CD4-positive, alpha-beta T cell (primary cell): ENCODE results near the gene FMO1. TPM values are rescaled to one million over a fixed set of nuclear protein-coding genes. Genes with fewer than 3 reads are reported as not detected.

Experiments used
- ATAC-seq: fragments of 200-7000 bp; cut with Tn5 transposase; one replicate; pipeline ENCODE4 v1.10.0; 2022; ENCODE audit warnings: mild to moderate bottlenecking; ENCODE audit not compliant: poor library complexity
- CTCF ChIA-PET: fragments of 350-600 bp; sonication (Branson Sonifier 250); formaldehyde crosslinking; loops from one replicate; lab custom pipeline; 2021; ENCODE audit warnings: antibody characterized with exemption, inconsistent platforms; lab: Charles Lee
- POLR2A ChIA-PET: fragments of 350-600 bp; sonication (Branson Sonifier 250); formaldehyde crosslinking; loops from one replicate; lab custom pipeline; 2021; ENCODE audit warnings: antibody characterized with exemption, inconsistent platforms; lab: Charles Lee
- DNase-seq, 14 experiments: peaks; one replicate each; pipeline ENCODE4 v3.0.0-alpha.2; 2013 to 2020; ENCODE audit warnings: mixed read lengths in 2 of 14
- H3K27ac ChIP-seq, 2 donors: one replicate each; pipeline versions ENCODE4 v1.5.1 to v1.7.0; 2013; ENCODE audit warnings: low read length in 2 of 2, low read depth in 1 of 2, mild to moderate bottlenecking in 1 of 2
- H3K27me3 ChIP-seq, 2 experiments: 1 replicate in 1 of 2; 2 replicates in 1 of 2; pipeline versions ENCODE4 v1.6.1 to v1.7.0; 2013; ENCODE audit warnings: low read length in 2 of 2, control low read depth in 1 of 2, mild to moderate bottlenecking in 1 of 2, moderate library complexity in 1 of 2; ENCODE audit not compliant: insufficient read depth in 2 of 2, control insufficient read depth in 1 of 2
- H3K36me3 ChIP-seq: one replicate; pipeline ENCODE4 v1.6.1; 2013; ENCODE audit warnings: low read length, control low read depth; ENCODE audit not compliant: insufficient read depth
- H3K4me1 ChIP-seq: one replicate; pipeline ENCODE4 v1.6.1; 2013; ENCODE audit warnings: low read length, control low read depth; ENCODE audit not compliant: insufficient read depth
- H3K4me3 ChIP-seq: one replicate; pipeline ENCODE4 v1.5.1; 2013; ENCODE audit warnings: mild to moderate bottlenecking, low read length, moderate library complexity
- H3K9me3 ChIP-seq, 2 experiments: 1 replicate in 1 of 2; 2 replicates in 1 of 2; pipeline versions ENCODE4 v1.6.1 to v1.7.0; 2013; ENCODE audit warnings: low read length in 2 of 2, mild to moderate bottlenecking in 2 of 2, control low read depth in 1 of 2, moderate library complexity in 1 of 2; ENCODE audit not compliant: control insufficient read depth in 1 of 2, insufficient read depth in 1 of 2
- H3K27ac Mint-ChIP-seq: one replicate; pipeline ENCODE4 v1.8.0; 2020; ENCODE audit warnings: mixed read lengths
- H3K27me3 Mint-ChIP-seq: one replicate; pipeline ENCODE4 v1.8.0; 2021; ENCODE audit warnings: mixed read lengths
- H3K36me3 Mint-ChIP-seq: one replicate; pipeline ENCODE4 v1.8.0; 2021; ENCODE audit warnings: low read depth, mixed read lengths
- H3K4me1 Mint-ChIP-seq: one replicate; pipeline ENCODE4 v1.8.0; 2021; ENCODE audit warnings: low read depth, mixed read lengths
- H3K4me3 Mint-ChIP-seq: one replicate; pipeline ENCODE4 v1.8.0; 2020; ENCODE audit warnings: mild to moderate bottlenecking, mixed read lengths
- H3K9me3 Mint-ChIP-seq: one replicate; pipeline ENCODE4 v1.8.0; 2020; ENCODE audit warnings: mixed read lengths
- CTCF ChIP-seq: fragments of 200-600 bp; IDR thresholded peaks from one replicate; pipeline ENCODE4 v1.8.0; 2022; ENCODE audit warnings: antibody characterized with exemption, mild to moderate bottlenecking
- intact Hi-C, 2 experiments: fragments of 100-400 bp; cut with DNase I in 1 of 2; cut with micrococcal nuclease in 1 of 2; formaldehyde crosslinking; loops; one replicate each; pipeline versions ENCODE4 v1.15.1 to v1.9.0; 2023 to 2025; cut with DNase I, micrococcal nuclease
- total RNA-seq, 174 experiments: library from RNA in 2 of 174; stranded (reverse) in 2 of 174; gene quantifications; one replicate each; pipeline ENCODE4 v1.2.3 and lab custom pipeline; 2021 to 2026

The FMO1 gene
- total RNA-seq, 2 experiments from 2014 or later: not detected

DNA sequence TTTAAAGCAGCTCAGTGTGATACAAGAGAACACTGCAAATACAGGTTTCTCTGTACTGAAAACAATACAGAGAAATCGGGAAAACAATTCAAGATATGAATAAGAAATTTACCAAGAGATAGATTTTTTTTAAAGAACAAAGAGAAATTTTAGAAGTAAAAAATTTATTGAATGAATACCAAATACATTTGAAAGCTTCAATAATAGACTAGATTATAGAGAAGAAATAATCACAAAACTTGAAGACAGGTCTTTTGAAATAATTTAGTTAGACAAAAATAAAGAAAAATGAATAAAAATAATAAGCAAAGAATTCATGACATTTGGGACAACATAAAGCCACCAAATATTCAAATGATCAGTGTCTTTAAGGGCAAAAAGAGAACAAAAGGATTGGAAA lies 52.1 kb downstream of the FMO1 start:
- Mint-ChIP-seq H3K36me3 (no peaks in the 10 kb centered on the region), H3K27me3 (peaks cover 37% of the 10 kb centered on the region), H3K4me3 (no peak overlapping the region), H3K9me3 (peaks cover 19% of the 10 kb centered on the region), H3K4me1 (no peaks in the 10 kb centered on the region), H3K27ac (no peak overlapping the region)
- Histone ChIP-seq H3K4me3 (no peak overlapping the region), H3K9me3 (peaks cover 0 to 20% of the 10 kb centered on the region in 2 experiments), H3K4me1 (no peaks in the 10 kb centered on the region), H3K27ac (no peak overlapping the region), H3K27me3 (peaks cover 0 to 4% of the 10 kb centered on the region in 2 experiments), H3K36me3 (no peaks in the 10 kb centered on the region)
- intact Hi-C loops: no loop called here
- TF ChIP-seq CTCF: no peak
- ChIA-PET CTCF (no interaction called here), POLR2A (no interaction called here)
- no peak for ATAC-seq
- no peak for DNase-seq

DNA sequence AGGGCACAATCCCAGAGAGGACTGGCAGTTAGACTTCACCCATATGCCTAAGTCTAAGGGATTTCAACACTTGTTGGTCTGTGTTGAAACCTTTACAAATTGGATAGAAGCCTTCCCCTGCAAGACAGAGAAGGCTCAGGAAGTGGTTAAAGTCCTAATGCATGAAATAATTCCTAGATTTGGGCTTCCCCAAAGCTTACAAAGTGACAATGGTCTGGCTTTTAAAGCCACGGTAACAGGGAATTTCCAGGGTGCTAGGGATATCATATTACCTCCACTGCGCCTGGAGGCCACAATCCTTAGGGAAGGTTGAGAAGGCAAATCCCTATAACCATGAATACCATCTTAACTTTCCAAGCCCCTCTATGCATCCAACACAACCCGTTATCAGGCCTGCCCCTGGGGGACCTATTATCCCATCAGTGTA lies 62.4 kb downstream of the FMO1 start:
- Mint-ChIP-seq H3K4me1 (peaks cover 14% of the 10 kb centered on the region), H3K27me3 (no peaks in the 10 kb centered on the region), H3K9me3 (no peaks in the 10 kb centered on the region), H3K36me3 (no peaks in the 10 kb centered on the region), H3K4me3 (no peak overlapping the region), H3K27ac (no peak overlapping the region)
- Histone ChIP-seq H3K4me1 (no peaks in the 10 kb centered on the region), H3K4me3 (no peak overlapping the region), H3K27ac (no peak overlapping the region), H3K36me3 (no peaks in the 10 kb centered on the region), H3K9me3 (no peaks in the 10 kb centered on the region), H3K27me3 (no peaks in the 10 kb centered on the region)
- ChIA-PET POLR2A (no interaction called here), CTCF (no interaction called here)
- DNase-seq: no peak
- no peak for ATAC-seq
- intact Hi-C loops: loop anchor here (5.0 to 10.0 kb wide), 5 partner anchors 623 to 1416 kb away; partner anchors contain the start of genes KIFAP3 (in 1 of the 2) and SCYL3 (in 1 of the 2)
- TF ChIP-seq CTCF: no peak

DNA sequence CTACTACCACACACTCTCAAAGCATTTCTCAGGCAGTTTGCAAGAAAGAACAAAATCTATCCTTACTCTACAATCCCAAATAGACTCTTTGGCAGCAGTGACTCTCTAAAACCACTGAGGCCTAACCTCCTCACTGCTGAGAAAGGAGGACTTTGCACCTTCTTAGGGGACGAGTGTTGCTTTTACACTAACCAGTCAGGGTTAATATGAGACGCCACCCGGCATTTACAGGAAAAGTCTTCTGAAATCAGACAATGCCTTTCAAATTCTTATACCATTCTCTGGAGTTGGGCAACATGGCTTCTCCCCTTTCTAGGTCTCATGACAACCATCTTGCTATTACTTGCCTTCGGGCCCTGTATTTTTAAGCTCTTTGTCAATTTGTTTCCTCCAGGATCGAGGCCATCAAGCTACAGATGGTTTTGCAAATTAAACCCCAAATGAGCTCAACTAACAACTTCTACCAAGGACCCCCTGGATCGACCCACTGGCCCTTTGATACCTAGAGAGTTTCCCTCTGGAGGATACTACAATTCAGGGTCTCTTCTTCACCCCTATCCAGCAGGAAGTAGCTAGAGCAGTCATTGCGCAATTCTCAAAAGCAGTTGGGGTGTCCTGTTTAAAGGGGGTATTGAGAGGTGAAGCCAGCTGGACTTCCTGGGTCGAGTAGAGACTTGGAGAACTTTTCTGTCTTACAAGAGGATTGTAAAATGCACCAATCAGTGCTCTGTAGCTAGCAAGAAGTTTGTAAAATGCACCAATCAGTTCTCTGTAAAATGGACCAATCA lies 63.7 kb downstream of the FMO1 start:
- no peak overlapping the region for H3K4me3 ChIP-seq
- Mint-ChIP-seq H3K27ac (no peak overlapping the region), H3K4me3 (no peak overlapping the region), H3K36me3 (peaks cover 4% of the 10 kb centered on the region), H3K27me3 (no peaks in the 10 kb centered on the region), H3K9me3 (no peaks in the 10 kb centered on the region), H3K4me1 (peaks cover 17% of the 10 kb centered on the region)
- POLR2A ChIA-PET: interaction anchor here (2.2 kb wide), 1 partner anchor 345 kb away, joined by 15 read pairs; no protein-coding TSS in a partner anchor
- ATAC-seq (no peak), DNase-seq (no peak)
- no peaks in the 10 kb centered on the region for H3K36me3 ChIP-seq
- H3K27me3 ChIP-seq: no peaks in the 10 kb centered on the region
- CTCF ChIA-PET: interaction anchor here (2.6 kb wide), 1 partner anchor 345 kb away, joined by 11 read pairs; no protein-coding TSS in a partner anchor
- H3K9me3 ChIP-seq: no peaks in the 10 kb centered on the region
- no peaks in the 10 kb centered on the region for H3K4me1 ChIP-seq
- intact Hi-C loops: loop anchor here (2.0 to 10.0 kb wide), 7 partner anchors 65 to 1417 kb away; partner anchors contain the start of genes KIFAP3 (in 1 of the 2) and SCYL3 (in 1 of the 2)
- no peak for TF ChIP-seq CTCF
- no peak overlapping the region for H3K27ac ChIP-seq
